ENCODE data around the gene MSRB1. TPM values are rescaled to one million over a fixed set of nuclear protein-coding genes. Genes with fewer than 3 reads are reported as not detected.
"Not testable (repeated sequence)": the region's sequence is repeated elsewhere in the genome, so short reads cannot be mapped to it uniquely, and the experiment has no call there.

MSRB1 gene
- total RNA-seq, 1 donor from 2014 or later, result 16.6 TPM

DNA sequence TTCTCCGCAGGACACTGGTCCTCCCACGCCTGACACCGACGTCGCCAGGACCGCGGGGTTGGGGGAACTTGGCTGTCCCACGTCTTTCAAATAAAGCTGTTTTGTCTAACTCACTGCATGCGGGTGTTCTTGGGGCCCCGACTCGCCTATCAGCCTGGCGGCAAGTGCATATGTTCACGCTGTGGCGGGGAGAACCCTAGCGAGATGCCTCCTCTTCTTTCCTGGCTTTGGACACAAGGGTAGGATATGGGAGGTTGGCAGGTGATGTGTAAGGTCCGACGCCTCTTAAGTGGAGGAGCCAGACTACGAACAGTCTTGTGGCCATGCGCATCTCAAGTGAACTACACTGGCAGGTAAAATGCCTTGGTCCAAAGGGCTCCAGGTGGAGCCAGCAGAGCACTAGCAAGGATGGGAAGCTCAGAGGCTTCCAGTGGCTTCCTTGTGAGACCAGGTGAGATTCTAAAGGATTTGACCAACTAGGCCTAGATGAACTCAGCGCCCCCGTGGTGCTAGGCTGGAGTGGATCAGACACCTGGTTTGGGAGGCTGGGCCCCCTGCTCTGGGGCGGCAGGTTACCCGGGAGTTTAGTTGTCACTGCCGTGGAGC, 22.5 kb upstream of the MSRB1 start:
- Mint-ChIP-seq H3K9me3 (no peaks in the 10 kb centered on the region), H3K27ac (peak overlapping the region; percentile 94), H3K4me3 (peak overlapping the region; percentile 92), H3K4me1 (peaks cover 42% of the 10 kb centered on the region), H3K27me3 (no peaks in the 10 kb centered on the region), H3K36me3 (ENCODE audit: low read depth) (peaks cover 40% of the 10 kb centered on the region)
- intact Hi-C loops (cut with micrococcal nuclease), result loop anchor here (2.0 to 10.0 kb wide), 2 partner anchors 43 to 1189 kb away; partner anchors contain the start of gene ZNF598
- ChIA-PET POLR2A (interaction anchor here (0.5 to 9.7 kb wide), 37 partner anchors 8 to 1158 kb away, joined by 3 to 351 read pairs (median 5); partner anchors contain the start of genes CRAMP1, EME2, FAHD1 and FLYWCH2), CTCF (interaction anchor here (0.8 to 1.2 kb wide), 2 partner anchors 27 to 175 kb away, joined by 3 read pairs; no protein-coding TSS in a partner anchor)
- no peak for DNase-seq
- no peak for TF ChIP-seq CTCF (IDR thresholded peaks at IDR 0.05)
- ATAC-seq (ENCODE audit: low read depth), result no peak

GRCh38 chr16:1964506-1965395, 21.8 kb upstream of the MSRB1 start, which contains the start of gene RPS2:
Gene RPS2, minus strand, starts transcription at chr16:1964826. Its CDS starts 201 bp downstream, at chr16:1964625.
- Mint-ChIP-seq H3K27ac (peak within 1 kb of the TSS; percentile 94), H3K9me3 (no peaks in the 10 kb centered on the region), H3K4me3 (peak within 1 kb of the TSS; percentile 92), H3K27me3 (no peaks in the 10 kb centered on the region), H3K36me3 (ENCODE audit: low read depth) (peaks cover 45% of the 10 kb centered on the region), H3K4me1 (peaks cover 50% of the 10 kb centered on the region)
- no peak for TF ChIP-seq CTCF (IDR thresholded peaks at IDR 0.05)
- CTCF ChIA-PET, result interaction anchor here (0.8 to 1.5 kb wide), 3 partner anchors 28 to 176 kb away, joined by 3 read pairs; no protein-coding TSS in a partner anchor
- DNase-seq (peak; percentile 95), ATAC-seq (ENCODE audit: low read depth) (peak; percentile 93)
- POLR2A ChIA-PET, result interaction anchor here (0.6 to 9.7 kb wide), 59 partner anchors 9 to 1927 kb away, joined by 3 to 351 read pairs (median 4); partner anchors contain the start of genes ATP6V0C, CHTF18, CRAMP1 and ECI1
- intact Hi-C loops (cut with micrococcal nuclease), result loop anchor here (1.0 to 10.0 kb wide), 7 partner anchors 8 to 1190 kb away; partner anchors contain the start of genes GFER, MSRB1, RNPS1 and TBL3

DNA sequence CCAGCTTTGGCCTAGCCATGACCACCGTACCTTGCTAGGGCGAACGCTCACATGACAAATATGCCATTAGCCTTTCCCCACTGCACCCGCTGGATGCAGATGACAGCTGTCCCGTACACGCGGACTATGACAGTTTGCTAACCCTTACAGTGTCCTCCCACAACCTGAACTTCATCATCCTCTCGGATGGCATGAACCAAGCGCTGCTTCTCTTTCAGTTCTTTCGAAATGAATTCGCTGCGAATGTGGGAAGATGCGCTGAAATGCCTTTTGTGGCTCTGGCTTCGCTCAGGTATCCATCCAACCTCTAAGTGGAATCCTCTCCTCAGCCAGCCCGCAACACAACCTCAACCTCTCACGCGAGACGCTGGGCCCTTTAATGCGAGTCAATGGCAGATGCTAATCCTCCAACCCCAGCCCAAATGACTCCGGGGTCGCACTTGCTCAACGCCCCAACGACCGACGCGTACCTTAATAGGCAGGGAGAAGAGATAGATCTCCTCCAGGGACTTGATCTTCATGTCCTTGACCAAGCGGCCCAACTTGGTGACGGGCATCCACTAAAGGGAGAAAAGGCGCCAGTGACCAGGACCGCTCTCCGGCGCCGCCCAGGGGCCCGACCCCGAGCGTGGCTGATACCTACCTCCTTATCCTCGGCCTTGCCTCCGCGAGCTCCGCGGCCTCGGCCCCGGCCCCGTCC, 21.0 kb upstream of the MSRB1 start:
- Mint-ChIP-seq H3K27me3 (no peaks in the 10 kb centered on the region), H3K27ac (peak overlapping the region; percentile 90), H3K9me3 (no peaks in the 10 kb centered on the region), H3K4me3 (peak overlapping the region; percentile 92), H3K4me1 (peaks cover 55% of the 10 kb centered on the region), H3K36me3 (ENCODE audit: low read depth) (peaks cover 45% of the 10 kb centered on the region)
- intact Hi-C loops (cut with micrococcal nuclease), result loop anchor here (1.0 to 10.0 kb wide), 7 partner anchors 8 to 1191 kb away; partner anchors contain the start of genes GFER, MSRB1, RNPS1 and TBL3
- no peak for TF ChIP-seq CTCF (IDR thresholded peaks at IDR 0.05)
- ChIA-PET CTCF (interaction anchor here (0.7 to 1.5 kb wide), 3 partner anchors 22 to 40 kb away, joined by 3 read pairs; no protein-coding TSS in a partner anchor), POLR2A (interaction anchor here (0.6 to 9.7 kb wide), 51 partner anchors 7 to 1926 kb away, joined by 3 to 351 read pairs (median 4); partner anchors contain the start of genes ATP6V0C, CHTF18, CRAMP1 and ECI1)
- DNase-seq, result no peak
- peak; percentile 13 for ATAC-seq (ENCODE audit: low read depth)

DNA sequence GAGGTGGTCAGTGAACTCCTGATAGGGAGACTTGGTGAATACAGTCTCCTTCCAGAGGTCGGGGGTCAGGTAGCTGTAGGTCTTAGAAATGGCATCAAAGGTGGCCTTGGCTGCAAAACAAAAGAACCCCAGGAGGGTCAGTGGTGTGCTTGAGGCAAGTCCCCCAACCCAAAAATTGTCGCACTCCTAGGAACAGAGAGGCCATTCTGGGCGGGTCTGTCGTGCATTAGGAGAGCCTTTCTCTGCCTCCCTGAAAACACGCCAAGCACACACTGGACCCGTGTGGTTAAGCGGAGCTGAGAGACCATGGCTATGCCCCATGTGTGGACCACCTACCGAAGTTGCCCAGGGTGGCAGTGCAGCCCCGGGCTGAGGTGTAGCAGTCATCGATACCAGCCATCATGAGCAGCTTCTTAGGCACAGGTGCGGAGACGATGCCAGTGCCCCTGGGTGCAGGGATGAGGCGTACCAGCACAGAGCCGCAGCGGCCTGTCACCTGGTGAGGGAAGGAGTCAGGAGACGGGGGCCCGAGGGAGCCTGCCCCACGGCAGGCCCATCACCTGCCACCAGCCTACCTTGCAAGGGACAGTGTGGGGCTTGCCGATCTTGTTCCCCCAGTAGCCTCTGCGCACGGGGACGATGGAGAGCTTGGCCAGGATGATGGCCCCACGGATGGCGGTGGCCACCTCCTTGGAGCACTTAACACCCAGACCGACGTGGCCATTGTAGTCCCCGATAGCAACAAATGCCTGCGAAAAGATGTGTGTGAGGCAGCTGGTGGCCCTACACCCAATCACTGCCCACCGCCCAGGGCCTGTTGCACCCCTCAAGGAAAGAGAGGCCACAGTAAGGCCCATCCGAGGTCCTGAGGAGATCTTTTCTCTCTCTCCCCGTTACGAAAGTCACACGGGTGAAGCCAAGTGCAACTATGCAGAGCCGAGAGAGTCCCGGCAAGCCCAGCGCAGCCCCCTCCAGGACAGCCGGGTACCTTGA, 19.5 kb upstream of the MSRB1 start:
- CTCF ChIA-PET, result not testable (repeated sequence)

More for the DNA sequence above, 19.5 kb upstream of the MSRB1 start:
- not testable (repeated sequence) for H3K9me3 Mint-ChIP-seq; ATAC-seq (ENCODE audit: low read depth); DNase-seq; H3K27me3 Mint-ChIP-seq
- peaks cover 45% of the 10 kb centered on the region for H3K36me3 Mint-ChIP-seq (ENCODE audit: low read depth)
- intact Hi-C loops (cut with micrococcal nuclease), result loop anchor here (5.0 to 10.0 kb wide), 2 partner anchors 305 to 1192 kb away; partner anchors contain the start of gene RNPS1
- POLR2A ChIA-PET, result interaction anchor here (0.6 to 9.7 kb wide), 6 partner anchors 9 to 1561 kb away, joined by 3 to 351 read pairs (median 4); partner anchors contain the start of genes DECR2, GFER, MSRB1 and NOXO1
- peak overlapping the region; percentile 92 for H3K4me3 Mint-ChIP-seq
- peaks cover 55% of the 10 kb centered on the region for H3K4me1 Mint-ChIP-seq
- peak overlapping the region; percentile 90 for H3K27ac Mint-ChIP-seq

All from activated B cell treated with CpG ODN at 0.5 μM for 24 hours (primary cell).